ENCODE results near the gene RPL39.
"Not testable (repeated sequence)": the region's sequence is repeated elsewhere in the genome, so short reads cannot be mapped to it uniquely, and the experiment has no call there.

RPL39 gene

GRCh38 chrX:119753639-119754257 is 37.7 kb downstream of the RPL39 start:
- no peak for DNase-seq
- peak; percentile 19 for TF ChIP-seq CTCF (IDR thresholded peaks at IDR 0.05)
- Mint-ChIP-seq H3K27me3 (ENCODE audit: low read depth, poor library complexity) (peaks cover 28% of the 10 kb centered on the region), H3K27ac (no peak overlapping the region), H3K36me3 (ENCODE audit: low read depth) (peaks cover 3% of the 10 kb centered on the region), H3K4me3 (no peak overlapping the region), H3K9me3 (peaks cover 63% of the 10 kb centered on the region), H3K4me1 (peaks cover 13% of the 10 kb centered on the region)

GRCh38 chrX:119753001-119753400 is 38.4 kb downstream of the RPL39 start:
- TF ChIP-seq CTCF (IDR thresholded peaks at IDR 0.05): no peak
- Mint-ChIP-seq H3K9me3 (peaks cover 63% of the 10 kb centered on the region), H3K27ac (no peak overlapping the region), H3K27me3 (ENCODE audit: low read depth, poor library complexity) (peaks cover 27% of the 10 kb centered on the region), H3K4me1 (peaks cover 13% of the 10 kb centered on the region), H3K4me3 (no peak overlapping the region), H3K36me3 (ENCODE audit: low read depth) (peaks cover 3% of the 10 kb centered on the region)
- DNase-seq: no peak

GRCh38 chrX:119750751-119751150 is 40.7 kb downstream of the RPL39 start:
- peaks cover 55% of the 10 kb centered on the region for H3K9me3 Mint-ChIP-seq
- not testable (repeated sequence) for H3K27me3 Mint-ChIP-seq (ENCODE audit: low read depth, poor library complexity)

GRCh38 chrX:119750131-119750530 is 41.3 kb downstream of the RPL39 start:
- H3K36me3 Mint-ChIP-seq (ENCODE audit: low read depth); DNase-seq; H3K27me3 Mint-ChIP-seq (ENCODE audit: low read depth, poor library complexity); H3K4me1 Mint-ChIP-seq; H3K27ac Mint-ChIP-seq; H3K4me3 Mint-ChIP-seq: not testable (repeated sequence)
- peaks cover 49% of the 10 kb centered on the region for H3K9me3 Mint-ChIP-seq

More at GRCh38 chrX:119750751-119751150, 40.7 kb downstream of the RPL39 start:
- not testable (repeated sequence) for H3K36me3 Mint-ChIP-seq (ENCODE audit: low read depth); H3K27ac Mint-ChIP-seq; DNase-seq; H3K4me1 Mint-ChIP-seq; H3K4me3 Mint-ChIP-seq

- no peak overlapping the region for H3K4me3 Mint-ChIP-seq
- no peak for DNase-seq
- H3K4me1 Mint-ChIP-seq: no peaks in the 10 kb centered on the region
- H3K27me3 Mint-ChIP-seq (ENCODE audit: low read depth, poor library complexity): peaks cover 3% of the 10 kb centered on the region
- no peak overlapping the region for H3K27ac Mint-ChIP-seq
- TF ChIP-seq CTCF (IDR thresholded peaks at IDR 0.05): no peak
- peaks cover 40% of the 10 kb centered on the region for H3K9me3 Mint-ChIP-seq
- peaks cover 3% of the 10 kb centered on the region for H3K36me3 Mint-ChIP-seq (ENCODE audit: low read depth)
Observed at GRCh38 chrX:119745283-119745848, 46.1 kb downstream of the RPL39 start.

- no peaks in the 10 kb centered on the region for H3K36me3 Mint-ChIP-seq (ENCODE audit: low read depth)
- peaks cover 2% of the 10 kb centered on the region for H3K27me3 Mint-ChIP-seq (ENCODE audit: low read depth, poor library complexity)
- peaks cover 41% of the 10 kb centered on the region for H3K9me3 Mint-ChIP-seq
- TF ChIP-seq CTCF (IDR thresholded peaks at IDR 0.05): no peak
- H3K4me1 Mint-ChIP-seq: peaks cover 22% of the 10 kb centered on the region
- H3K4me3 Mint-ChIP-seq: no peak overlapping the region
- DNase-seq: no peak
- no peak overlapping the region for H3K27ac Mint-ChIP-seq
Observed at GRCh38 chrX:119738742-119739141, 52.7 kb downstream of the RPL39 start.
